Left forelimb (tissue), 1 donor: Measurements from ENCODE around the gene RAB11A.

Experiments used
- DNase-seq: peaks from one replicate; pipeline ENCODE4 v3.0.0-alpha.2; 2018; ENCODE audit warnings: low spot score

Gene RAB11A

GRCh38 chr15:65916664-65917406 is 47.5 kb downstream of the RAB11A start:
- DNase-seq = peak; percentile 79

GRCh38 chr15:65917407-65917756 is 48.1 kb downstream of the RAB11A start:
- DNase-seq = no peak

- no peak for DNase-seq
These were observed 48.6 kb downstream of the RAB11A start for GRCh38 chr15:65917936-65918335.

GRCh38 chr15:65918357-65918920 is 49.1 kb downstream of the RAB11A start:
- DNase-seq = no peak

GRCh38 chr15:65918945-65919344 is 49.7 kb downstream of the RAB11A start:
- DNase-seq = no peak

- DNase-seq = no peak
These were observed 50.1 kb downstream of the RAB11A start for GRCh38 chr15:65919353-65919752.

- DNase-seq = no peak
These were observed 50.8 kb downstream of the RAB11A start for GRCh38 chr15:65920121-65920520.

GRCh38 chr15:65920825-65921309 is 51.6 kb downstream of the RAB11A start:
- DNase-seq = no peak

GRCh38 chr15:65921780-65922179 is 52.5 kb downstream of the RAB11A start:
- DNase-seq = no peak

GRCh38 chr15:65922621-65923020 is 53.3 kb downstream of the RAB11A start:
- DNase-seq = no peak

GRCh38 chr15:65923264-65923663 is 54.0 kb downstream of the RAB11A start:
- no peak for DNase-seq

- DNase-seq = no peak
These were observed 54.7 kb downstream of the RAB11A start for GRCh38 chr15:65924004-65924403.

GRCh38 chr15:65925338-65925737 is 56.0 kb downstream of the RAB11A start:
- no peak for DNase-seq

- no peak for DNase-seq
These were observed 57.2 kb downstream of the RAB11A start for GRCh38 chr15:65926459-65926858.

GRCh38 chr15:65926899-65927298 is 57.6 kb downstream of the RAB11A start:
- DNase-seq = no peak

- no peak for DNase-seq
These were observed 58.3 kb downstream of the RAB11A start for GRCh38 chr15:65927545-65927944.

- no peak for DNase-seq
These were observed 60.3 kb downstream of the RAB11A start for GRCh38 chr15:65929573-65929972.

- no peak for DNase-seq
These were observed 60.8 kb downstream of the RAB11A start for GRCh38 chr15:65930134-65930533.

GRCh38 chr15:65931221-65931620 is 61.9 kb downstream of the RAB11A start:
- no peak for DNase-seq

- no peak for DNase-seq
These were observed 66.1 kb downstream of the RAB11A start for GRCh38 chr15:65935391-65935790.

GRCh38 chr15:65936282-65936681 is 67.0 kb downstream of the RAB11A start:
- no peak for DNase-seq

- DNase-seq = no peak
These were observed 67.8 kb downstream of the RAB11A start for GRCh38 chr15:65937054-65937453.

GRCh38 chr15:65937476-65937875 is 68.2 kb downstream of the RAB11A start:
- DNase-seq = no peak

GRCh38 chr15:65938604-65939003 is 69.3 kb downstream of the RAB11A start:
- no peak for DNase-seq
